GM12872 (cell line): Measurements from ENCODE around the gene NKX2-8.

Source experiments
- CTCF ChIP-seq: IDR thresholded peaks from 3 replicates; pipeline ENCODE4 v1.5.1; 2011; ENCODE audit warnings: low read depth, mild to moderate bottlenecking, low read length, moderate library complexity; ENCODE audit not compliant: insufficient read depth

Gene NKX2-8

GRCh38 chr14:36585100-36585499 is 2.7 kb upstream of the NKX2-8 start:
- no peak for TF ChIP-seq CTCF

GRCh38 chr14:36583893-36584811 is 1.7 kb upstream of the NKX2-8 start:
- TF ChIP-seq CTCF = no peak

GRCh38 chr14:36583242-36583892 is 953 bp upstream of the NKX2-8 start:
- TF ChIP-seq CTCF = no peak

GRCh38 chr14:36582874-36583241 is 444 bp upstream of the NKX2-8 start:
- TF ChIP-seq CTCF = no peak

GRCh38 chr14:36580856-36581831 is 1.3 kb downstream of the NKX2-8 start:
- no peak for TF ChIP-seq CTCF

GRCh38 chr14:36580141-36580855 is 2.1 kb downstream of the NKX2-8 start:
- TF ChIP-seq CTCF = no peak
